HG03469 (cell line): Measurements from ENCODE around the gene MIAT.

ENCODE experiments used
- ATAC-seq: cut with Tn5 transposase; IDR thresholded peaks from one replicate; pipeline ENCODE4 v1.9.1; 2021; ENCODE audit warnings: mild to moderate bottlenecking, moderate library complexity, moderate number of reproducible peaks; ENCODE audit not compliant: unreplicated experiment

Gene MIAT

DNA sequence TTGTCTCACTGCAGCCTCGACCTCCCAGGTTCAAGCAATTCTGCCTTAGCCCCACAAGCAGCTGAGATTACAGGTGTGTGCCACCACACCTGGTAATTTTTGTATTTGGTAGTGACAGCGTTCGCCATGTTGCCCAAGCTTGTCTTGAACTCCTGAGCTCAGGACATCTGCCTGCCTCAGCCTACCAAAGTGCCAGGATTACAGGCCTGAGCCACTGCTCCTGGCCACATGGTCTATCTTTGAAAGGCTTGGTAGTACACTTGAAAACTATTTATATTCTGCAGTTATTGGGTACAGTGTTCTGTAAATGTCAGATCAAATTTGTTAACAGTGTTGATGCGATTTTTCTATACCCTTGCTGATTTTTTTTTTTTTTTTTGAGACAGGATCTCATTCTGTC, 26.1 kb upstream of the MIAT start:
- ATAC-seq = no peak

DNA sequence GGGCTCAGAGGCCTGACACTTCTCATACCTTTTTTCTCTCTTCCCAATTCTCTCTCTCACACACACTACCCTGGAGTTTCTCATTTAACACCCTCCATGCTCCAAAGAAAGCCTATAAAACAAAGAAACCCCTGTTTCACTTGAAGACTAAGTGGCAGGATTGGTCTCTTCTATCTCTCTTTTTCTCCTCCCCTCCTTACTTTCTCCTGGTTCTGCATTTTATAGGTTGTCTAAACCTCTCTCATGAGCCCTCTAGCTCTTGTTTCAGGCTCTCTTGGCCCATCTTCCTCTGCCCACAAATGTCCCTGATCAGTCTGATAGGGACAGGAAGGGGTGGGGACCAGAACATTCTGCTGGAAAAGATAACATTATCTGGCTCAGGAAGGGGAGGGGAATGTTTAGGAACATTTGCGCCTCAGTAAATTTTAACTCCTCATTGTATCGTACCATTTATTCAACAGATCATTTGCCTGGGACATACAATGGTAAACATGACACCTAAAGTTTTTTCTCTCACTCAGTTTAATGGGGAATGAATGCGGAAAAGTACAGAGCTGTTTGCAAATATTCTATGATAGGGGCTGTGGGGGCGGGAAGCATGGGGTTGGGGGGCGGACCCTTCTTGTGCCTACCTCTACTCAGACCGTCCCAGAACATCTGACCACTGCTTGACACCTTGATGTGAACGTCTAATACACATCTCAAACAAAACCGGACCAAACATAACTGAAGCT, 24.8 kb upstream of the MIAT start:
- no peak for ATAC-seq

GRCh38 chr22:26634189-26634588, 23.2 kb upstream of the MIAT start:
- no peak for ATAC-seq

DNA sequence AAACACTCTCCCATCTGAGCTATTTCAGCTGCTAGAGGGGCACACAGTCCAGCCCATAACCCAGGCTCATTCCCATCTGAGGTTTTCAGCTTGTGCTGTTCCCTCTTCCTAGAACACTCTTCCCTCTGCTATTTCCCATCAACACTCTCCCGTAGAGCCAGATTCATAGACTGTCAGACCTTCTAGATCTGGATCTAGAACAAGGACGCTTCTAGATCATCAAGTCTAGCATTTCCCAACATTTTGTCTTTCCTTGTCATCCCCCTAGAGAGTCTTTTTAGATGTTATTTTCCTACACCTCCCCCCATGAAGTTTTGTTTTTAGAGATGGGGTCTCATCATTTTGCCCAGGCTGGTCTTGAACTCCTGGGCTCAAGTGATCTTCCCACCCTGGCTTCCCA, 22.3 kb upstream of the MIAT start:
- ATAC-seq = no peak

DNA sequence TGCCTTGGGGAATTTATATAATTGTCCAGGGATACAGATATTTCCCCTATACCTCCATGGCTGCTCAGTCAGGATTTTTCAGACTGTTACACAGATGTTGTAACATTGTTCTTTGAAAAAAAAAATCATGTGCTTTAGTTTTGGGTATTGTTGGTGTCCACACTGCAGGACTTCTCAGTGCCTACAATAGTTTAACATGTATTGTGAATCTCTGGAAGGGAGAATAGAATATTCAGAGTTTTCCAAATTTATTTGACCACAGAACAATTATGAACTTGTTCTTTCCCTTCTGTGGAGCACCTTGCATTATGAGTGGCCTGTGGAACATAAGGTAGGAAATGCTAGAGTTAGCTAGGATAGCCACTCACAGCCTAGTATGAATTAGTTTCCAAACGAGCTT, 21.1 kb upstream of the MIAT start:
- no peak for ATAC-seq

DNA sequence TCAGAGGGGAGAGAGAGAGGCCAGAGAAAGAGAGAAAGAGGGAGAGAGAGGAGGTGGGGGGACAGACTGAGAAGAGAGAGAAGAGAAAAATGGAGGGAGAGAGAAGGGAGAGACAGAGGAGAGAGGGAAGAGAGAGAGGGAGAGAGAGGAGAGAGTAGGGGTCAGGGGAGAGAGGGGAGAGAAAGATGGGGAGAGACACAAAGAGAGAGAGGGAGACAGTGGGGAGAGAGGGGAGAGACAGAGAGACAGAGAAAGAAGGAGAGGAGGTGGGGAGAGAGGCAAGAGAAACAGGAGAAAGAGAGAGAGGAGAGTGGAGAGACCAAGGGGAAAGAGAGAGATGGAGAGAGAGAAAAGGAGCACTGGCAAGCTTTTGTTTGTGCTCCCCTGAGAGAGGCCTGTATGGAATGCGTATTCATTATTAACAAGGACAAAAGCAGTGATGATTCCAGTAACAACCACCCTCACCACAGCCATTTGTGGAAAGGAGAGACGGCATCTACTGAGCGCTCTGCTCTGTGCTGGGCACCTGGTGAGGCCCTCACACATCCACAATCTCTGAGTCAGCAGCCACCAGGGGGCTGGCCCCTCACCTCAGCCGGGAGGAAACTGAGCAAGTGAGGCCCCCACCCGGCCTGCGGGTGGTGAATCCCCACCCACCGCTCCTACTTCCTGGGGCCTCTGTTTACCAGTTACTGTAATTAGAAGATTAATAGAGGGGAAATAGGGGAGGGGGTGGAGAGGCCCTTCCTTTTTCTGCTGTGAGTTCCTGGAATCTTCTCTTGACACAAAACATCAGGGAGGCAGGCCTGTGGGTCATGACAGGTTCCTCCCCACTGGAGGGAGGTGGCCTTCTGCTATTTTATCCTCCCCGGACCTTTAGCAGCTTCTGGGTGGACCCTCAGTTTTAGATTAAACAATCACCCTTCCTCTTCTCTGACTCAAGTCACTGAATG, 14.6 kb upstream of the MIAT start:
- ATAC-seq = no peak

DNA sequence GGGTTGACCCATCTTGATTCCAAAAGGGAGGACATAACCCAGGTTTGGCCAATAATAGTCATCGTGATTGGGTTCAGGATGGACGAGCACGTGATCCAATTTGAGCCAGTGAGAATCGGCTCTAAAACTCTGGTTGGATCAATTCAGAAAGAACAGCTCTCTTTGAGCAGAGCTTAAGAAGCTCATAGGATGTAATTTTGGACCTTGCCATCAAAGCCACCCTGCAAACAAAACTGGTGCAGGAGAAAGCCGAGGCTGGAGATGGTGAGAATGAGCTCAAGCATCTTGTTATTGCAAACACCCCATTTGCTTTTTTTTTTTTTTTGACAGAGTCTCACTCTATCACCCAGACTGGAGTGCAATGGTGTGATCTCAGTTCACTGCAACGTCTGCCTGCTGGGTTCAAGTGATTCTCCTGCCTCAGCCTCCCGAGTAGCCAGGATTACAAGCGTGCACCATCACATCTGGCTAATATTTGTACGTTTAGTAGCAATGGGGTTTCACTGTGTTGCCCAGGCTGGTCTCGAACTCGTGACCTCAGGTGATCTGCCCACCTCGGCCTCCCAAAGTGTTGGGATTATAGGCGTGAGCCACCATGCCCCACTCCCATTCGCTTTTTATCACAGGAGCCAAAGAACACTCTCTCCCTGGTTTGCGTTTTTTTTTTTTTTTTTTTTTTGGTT, 13.8 kb upstream of the MIAT start:
- ATAC-seq = no peak

GRCh38 chr22:26646158-26646557, 11.2 kb upstream of the MIAT start:
- ATAC-seq = no peak

GRCh38 chr22:26648011-26648497, 9.3 kb upstream of the MIAT start:
- no peak for ATAC-seq

DNA sequence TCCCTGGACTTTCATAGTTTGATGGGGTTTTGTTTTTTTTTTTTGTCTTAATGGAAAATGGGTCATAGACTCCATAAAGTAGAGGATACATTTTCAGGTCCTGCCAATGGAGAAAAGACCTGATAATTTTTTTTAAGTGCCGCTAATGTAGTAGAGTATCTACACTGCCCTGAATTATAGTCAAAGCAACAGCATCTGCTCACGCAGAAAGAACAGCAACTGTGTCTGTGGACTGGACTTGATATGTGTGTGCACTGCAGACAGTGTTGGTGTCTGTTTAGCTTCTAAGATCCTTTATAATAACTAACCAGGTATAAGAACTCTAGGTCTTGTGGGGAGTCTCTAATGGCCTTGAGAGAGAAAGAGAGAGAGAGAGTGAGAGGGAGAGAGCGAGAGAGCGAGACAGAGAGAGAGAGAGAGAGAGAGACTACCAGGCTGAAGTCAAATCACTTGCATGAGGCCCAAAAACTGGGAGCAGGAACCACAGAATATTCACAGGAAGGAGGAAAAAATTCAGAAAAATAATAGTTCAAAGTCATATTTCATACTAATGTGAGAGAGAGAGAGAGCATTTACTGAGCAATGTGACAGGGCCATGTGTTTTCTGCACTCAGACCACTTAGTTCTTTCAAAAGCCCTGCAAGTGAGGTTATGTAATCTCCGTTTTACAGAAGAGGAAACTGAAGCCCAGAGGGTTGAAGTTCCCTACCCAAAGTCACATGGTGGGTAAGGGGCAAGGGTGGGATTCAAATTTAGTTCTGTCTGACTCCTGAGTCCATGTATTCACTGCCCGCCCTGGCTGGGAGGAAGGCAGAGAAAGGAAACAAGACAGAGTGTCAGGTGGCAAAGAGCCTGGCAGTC, 8.6 kb upstream of the MIAT start:
- no peak for ATAC-seq

GRCh38 chr22:26650722-26651421, 6.5 kb upstream of the MIAT start:
- ATAC-seq = no peak

- ATAC-seq = no peak
Measured at GRCh38 chr22:26651815-26652214, 5.6 kb upstream of the MIAT start.

GRCh38 chr22:26658161-26658560, 773 bp downstream of the MIAT start:
- no peak for ATAC-seq

GRCh38 chr22:26658671-26659478, 1.5 kb downstream of the MIAT start:
- no peak for ATAC-seq

DNA sequence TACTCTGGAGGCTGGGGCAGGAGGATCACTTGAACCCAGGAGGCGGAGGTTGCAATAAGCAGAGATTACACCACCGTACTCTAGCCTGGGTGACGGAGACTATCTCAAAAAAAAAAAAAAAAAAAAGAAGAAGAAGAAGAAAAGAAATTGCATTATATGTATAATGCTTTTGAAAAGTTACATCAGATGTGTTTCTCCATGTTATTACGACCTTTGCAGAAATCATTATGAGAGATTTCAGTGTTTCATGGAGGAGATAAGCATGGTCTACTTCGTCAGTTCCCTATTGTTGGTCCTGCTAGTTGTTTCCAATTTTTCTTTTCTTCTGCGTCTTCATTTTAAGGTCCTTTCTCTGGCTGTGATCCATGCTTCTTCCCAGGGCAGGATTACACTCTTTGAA, 3.0 kb downstream of the MIAT start:
- no peak for ATAC-seq

GRCh38 chr22:26660961-26661578, 3.7 kb downstream of the MIAT start:
- ATAC-seq = no peak

- no peak for ATAC-seq
Measured at GRCh38 chr22:26662160-26662559, 4.8 kb downstream of the MIAT start.

DNA sequence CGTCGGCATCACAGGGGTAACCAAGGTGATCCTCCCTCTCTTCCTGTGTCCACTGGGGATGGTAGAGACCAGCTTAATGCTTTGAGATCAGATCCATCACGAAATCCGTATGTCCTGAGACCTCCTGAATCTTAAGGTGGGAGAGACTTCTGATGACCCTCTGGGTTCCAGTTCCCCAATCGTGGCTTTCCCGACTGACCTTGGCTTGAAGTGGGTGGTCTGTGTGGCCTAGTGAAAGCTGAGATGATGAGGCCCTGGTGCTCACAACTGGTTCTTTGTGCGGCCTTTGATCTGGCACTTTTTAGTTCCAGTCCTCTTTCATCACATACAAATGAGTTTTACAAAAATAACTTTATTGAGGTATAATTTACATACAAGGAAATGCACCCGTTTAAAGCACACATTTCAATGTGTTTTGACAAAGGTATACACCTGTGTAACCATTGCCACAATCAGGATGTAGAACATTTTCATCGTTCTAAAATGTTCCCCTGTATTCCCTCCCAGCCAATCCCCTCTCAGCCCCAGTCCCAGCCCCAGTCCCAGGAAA, 6.1 kb downstream of the MIAT start:
- no peak for ATAC-seq
